ENCODE measurements around the gene KCTD2.
A peak's percentile ranks its signal among the peaks of the same experiment; 100 is the strongest.
"Not testable (repeated sequence)": the region's sequence is repeated elsewhere in the genome, so short reads cannot be mapped to it uniquely, and the experiment has no call there.

KCTD2 gene

DNA sequence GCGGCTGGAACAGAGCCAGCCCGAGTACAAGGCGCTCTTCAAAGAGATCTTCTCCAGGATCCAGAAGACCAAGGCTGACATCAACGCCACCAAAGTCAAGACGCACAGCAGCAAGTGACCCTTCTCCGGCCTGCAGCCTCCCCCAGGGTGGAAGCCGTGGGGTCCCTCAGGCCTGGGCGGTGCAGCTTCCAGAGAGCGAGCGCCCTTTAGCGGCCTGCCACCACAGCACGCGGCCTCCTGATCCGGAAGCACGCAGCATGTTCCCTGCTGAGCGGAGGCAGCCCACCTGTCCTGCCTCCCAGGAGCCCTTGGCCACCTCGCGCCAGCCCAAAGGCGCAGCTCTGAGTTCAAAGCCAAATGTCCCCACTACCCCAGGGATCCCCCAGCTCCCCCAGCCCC is 43.1 kb upstream of the KCTD2 start:
- no peak for DNase-seq (ENCODE audit: insufficient read length, low spot score)
- no peak for FAIRE-seq
- TF ChIP-seq, protein P1, sequence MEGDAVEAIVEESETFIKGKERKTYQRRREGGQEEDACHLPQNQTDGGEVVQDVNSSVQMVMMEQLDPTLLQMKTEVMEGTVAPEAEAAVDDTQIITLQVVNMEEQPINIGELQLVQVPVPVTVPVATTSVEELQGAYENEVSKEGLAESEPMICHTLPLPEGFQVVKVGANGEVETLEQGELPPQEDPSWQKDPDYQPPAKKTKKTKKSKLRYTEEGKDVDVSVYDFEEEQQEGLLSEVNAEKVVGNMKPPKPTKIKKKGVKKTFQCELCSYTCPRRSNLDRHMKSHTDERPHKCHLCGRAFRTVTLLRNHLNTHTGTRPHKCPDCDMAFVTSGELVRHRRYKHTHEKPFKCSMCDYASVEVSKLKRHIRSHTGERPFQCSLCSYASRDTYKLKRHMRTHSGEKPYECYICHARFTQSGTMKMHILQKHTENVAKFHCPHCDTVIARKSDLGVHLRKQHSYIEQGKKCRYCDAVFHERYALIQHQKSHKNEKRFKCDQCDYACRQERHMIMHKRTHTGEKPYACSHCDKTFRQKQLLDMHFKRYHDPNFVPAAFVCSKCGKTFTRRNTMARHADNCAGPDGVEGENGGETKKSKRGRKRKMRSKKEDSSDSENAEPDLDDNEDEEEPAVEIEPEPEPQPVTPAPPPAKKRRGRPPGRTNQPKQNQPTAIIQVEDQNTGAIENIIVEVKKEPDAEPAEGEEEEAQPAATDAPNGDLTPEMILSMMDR (IDR thresholded peaks at IDR 0.05; ENCODE audit: insufficient read depth, missing control alignments), result no peak

DNA sequence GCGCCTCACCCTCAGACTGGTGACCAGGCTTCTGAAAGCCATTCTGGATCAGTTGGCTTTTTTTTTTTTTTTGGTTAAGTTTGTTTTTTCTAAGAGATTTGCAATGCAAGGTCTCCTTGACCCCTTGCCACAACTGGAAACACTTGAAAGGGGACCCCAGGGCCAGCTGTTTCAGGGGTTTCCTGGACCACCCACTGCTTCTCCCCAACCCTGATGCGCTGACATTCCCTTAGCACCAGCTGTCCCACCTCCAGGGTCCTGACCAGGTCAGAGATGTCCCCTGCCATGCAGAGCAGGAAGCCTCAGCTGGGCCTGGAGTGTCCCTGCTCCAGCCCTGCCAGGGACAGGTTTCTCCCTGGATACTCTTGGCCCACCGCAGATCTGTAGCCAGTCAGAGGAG is 42.7 kb upstream of the KCTD2 start:
- TF ChIP-seq, protein P1 (IDR thresholded peaks at IDR 0.05; ENCODE audit: insufficient read depth, missing control alignments), result no peak
- FAIRE-seq (no peak), DNase-seq (ENCODE audit: insufficient read length, low spot score) (no peak)

DNA sequence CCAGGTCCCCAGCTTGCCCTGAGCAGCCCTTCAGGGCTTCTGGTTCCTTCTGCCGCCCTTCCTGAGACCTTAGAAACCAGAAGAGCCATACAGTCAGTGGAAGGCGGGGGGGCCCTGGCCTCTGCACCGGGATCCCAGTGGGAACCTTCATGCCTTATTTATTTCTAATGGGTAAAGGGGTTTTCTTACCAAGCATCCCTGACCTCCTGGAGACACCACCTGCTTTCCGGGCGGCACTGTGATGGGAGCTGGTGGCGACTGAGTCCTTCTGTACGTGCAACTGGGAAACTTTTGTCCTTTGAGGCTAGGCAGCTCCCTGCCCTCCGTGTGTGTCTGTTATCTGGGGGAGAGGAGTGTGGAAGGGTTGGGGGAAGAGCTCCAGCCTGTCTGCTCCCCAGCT is 41.7 kb upstream of the KCTD2 start:
- DNase-seq (ENCODE audit: insufficient read length, low spot score), result no peak
- TF ChIP-seq, protein P1 (IDR thresholded peaks at IDR 0.05; ENCODE audit: insufficient read depth, missing control alignments), result no peak
- no peak for FAIRE-seq

DNA sequence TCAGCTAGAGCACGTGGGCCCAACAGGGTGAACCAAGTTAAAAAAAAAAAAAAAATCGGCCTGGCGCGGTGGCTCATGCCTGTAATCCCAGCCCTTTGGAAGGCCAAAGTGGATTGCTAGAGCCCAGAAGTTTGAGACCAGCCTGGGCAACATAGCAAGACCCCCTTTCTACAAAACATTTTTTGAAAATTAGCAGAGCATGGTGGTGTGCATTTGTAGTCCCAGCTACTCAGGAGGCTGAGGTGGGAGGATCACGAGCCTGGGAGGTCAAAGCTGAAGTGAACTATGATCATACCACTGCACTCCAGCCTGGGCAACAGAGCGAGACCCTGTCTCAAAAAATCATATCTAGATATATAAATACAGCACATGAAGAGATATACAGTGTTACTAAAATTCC is 40.9 kb upstream of the KCTD2 start:
- not testable (repeated sequence) for FAIRE-seq; DNase-seq (ENCODE audit: insufficient read length, low spot score)

DNA sequence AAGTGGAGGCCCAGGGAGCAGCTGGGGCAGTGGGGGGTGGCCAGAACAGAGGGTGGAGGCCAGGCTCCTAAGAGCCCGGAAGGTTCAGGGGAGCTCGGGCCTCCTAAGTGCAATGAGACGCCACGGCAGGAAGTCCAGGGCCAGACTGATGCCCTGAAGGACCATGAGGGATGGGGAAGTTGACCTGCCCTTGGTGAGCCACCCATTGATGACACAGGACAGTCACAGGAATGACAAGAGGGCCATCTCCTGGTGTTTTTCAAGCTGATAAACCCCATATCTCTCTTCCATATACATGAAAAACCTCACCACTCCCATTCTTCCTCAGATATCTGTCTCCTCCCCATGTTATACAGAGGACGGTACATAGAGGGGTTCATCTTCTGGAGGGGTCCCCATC is 40.4 kb upstream of the KCTD2 start:
- FAIRE-seq, result no peak

DNA sequence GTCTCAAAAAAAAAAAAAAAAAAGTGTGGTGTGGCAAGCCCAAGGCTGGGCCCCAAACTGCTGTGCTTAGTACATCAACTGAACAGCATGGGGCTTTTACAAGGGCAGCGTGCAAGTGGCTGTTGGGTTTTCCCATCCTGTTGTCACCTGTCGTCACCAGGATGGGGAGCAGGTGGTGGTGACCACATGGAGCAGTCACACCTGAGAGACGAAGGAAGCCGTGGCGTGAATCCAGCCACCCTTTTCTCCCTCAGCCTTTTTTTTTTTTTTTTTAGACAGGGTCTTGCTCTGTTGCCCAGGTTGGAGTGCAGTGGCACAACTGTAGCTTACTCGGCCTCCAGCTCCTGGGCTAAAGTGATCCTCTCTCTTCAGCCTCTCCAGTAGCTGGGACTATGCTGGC is 38.7 kb upstream of the KCTD2 start:
- FAIRE-seq (no peak), DNase-seq (ENCODE audit: insufficient read length, low spot score) (no peak)
- TF ChIP-seq, protein P1 (IDR thresholded peaks at IDR 0.05; ENCODE audit: insufficient read depth, missing control alignments), result no peak

More for the DNA sequence above, 40.4 kb upstream of the KCTD2 start:
- no peak for DNase-seq (ENCODE audit: insufficient read length, low spot score)
- TF ChIP-seq, protein P1 (IDR thresholded peaks at IDR 0.05; ENCODE audit: insufficient read depth, missing control alignments), result no peak

DNA sequence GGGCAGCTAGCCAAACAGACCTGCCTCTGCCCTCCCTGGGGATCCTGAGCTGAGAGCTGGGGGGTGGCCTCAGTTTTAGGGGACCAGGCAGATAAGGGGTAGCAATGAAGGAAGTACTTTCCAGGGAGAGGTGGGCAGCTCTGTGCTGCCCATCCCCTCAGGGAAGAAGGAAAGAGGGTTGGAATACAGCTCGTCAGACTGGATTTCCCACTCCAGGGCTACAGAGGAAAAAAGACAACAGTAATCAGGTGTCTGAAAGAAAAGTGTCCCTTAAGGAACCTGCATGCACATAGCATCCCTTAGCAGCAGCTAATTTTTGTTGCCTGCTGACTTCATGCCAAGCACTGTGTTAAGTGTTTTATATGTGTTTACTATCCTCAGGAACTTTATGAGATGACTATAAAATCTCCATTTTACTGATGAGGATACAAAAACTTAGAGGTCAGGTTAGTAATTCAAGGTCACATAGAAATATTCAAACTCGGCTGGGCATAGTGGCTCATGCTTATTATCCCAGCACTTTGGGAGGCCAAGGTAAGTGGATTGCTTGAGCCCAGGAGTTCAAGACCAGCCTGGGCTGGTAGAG is 37.8 kb upstream of the KCTD2 start:
- TF ChIP-seq, protein P1 (IDR thresholded peaks at IDR 0.05; ENCODE audit: insufficient read depth, missing control alignments), result no peak
- FAIRE-seq, result no peak
- DNase-seq (ENCODE audit: insufficient read length, low spot score), result peak; percentile 2

All from D721Med (cell line).